ENCODE data around the gene ASIC4. TPM values are rescaled to one million over a fixed set of nuclear protein-coding genes. Genes with fewer than 3 reads are reported as not detected.
A peak's percentile ranks its signal among the peaks of the same experiment; 100 is the strongest.

The ASIC4 gene
- total RNA-seq, 1 experiment from 2014 or later: 0.21 TPM

GRCh38 chr2:219570924-219571310, 56.6 kb downstream of the ASIC4 start:
- ChIA-PET POLR2A (interaction anchor here (0.6 to 1.4 kb wide), 2 partner anchors 26 to 325 kb away, joined by 3 to 8 read pairs; no protein-coding TSS in a partner anchor), CTCF (interaction anchor here (1.2 kb wide), 1 partner anchor 10 kb away, joined by 3 read pairs; no protein-coding TSS in a partner anchor)

More at GRCh38 chr2:219570924-219571310, 56.6 kb downstream of the ASIC4 start:
- Histone ChIP-seq H3K4me1 (ENCODE audit: control insufficient read depth, insufficient read depth, low read length) (peaks cover 16% of the 10 kb centered on the region), H3K27ac (ENCODE audit: low read length) (no peak overlapping the region), H3K27me3 (ENCODE audit: control insufficient read depth, insufficient read depth, low read length) (no peaks in the 10 kb centered on the region), H3K4me3 (ENCODE audit: low read depth in 2 of 2, low read length in 2 of 2) (peak overlapping the region; percentile 49), H3K9me3 (ENCODE audit: control insufficient read depth, insufficient read depth, low read depth, low read length) (no peaks in the 10 kb centered on the region), H3K36me3 (ENCODE audit: control insufficient read depth, insufficient read depth, low read length) (no peaks in the 10 kb centered on the region)
- intact Hi-C loops (cut with micrococcal nuclease; ENCODE audit: unreplicated experiment): no loop called here
- in situ Hi-C loops (cut with HindIII; ENCODE audit: low pct_unique_long_range_greater_than_20kb, low sequenced_read_pairs): no loop called here
- no peak for TF ChIP-seq POLR2AphosphoS5 (IDR thresholded peaks at IDR 0.05; ENCODE audit: low read depth, low read length)
- no peak for TF ChIP-seq CTCF (IDR thresholded peaks at IDR 0.05)
- TF ChIP-seq SIN3A (IDR thresholded peaks at IDR 0.05; ENCODE audit: borderline replicate concordance, insufficient read depth, low read depth, low read length): no peak
- TF ChIP-seq TCF7L2 (IDR thresholded peaks at IDR 0.05; ENCODE audit: low read depth, low read length): no peak
- no peak for TF ChIP-seq REST (IDR thresholded peaks at IDR 0.05; ENCODE audit: insufficient read depth in 1 of 2, low read depth in 2 of 2, low read length in 1 of 2)
- no peak for DNase-seq (ENCODE audit: low read depth, low spot score)
- no TSS peak for BruUV-seq (replicated peaks)
- peak; percentile 70 for ATAC-seq
